Naive thymus-derived CD4-positive, alpha-beta T cell (primary cell): ENCODE results near the gene CLK1. TPM values are rescaled to one million over a fixed set of nuclear protein-coding genes. Genes with fewer than 3 reads are reported as not detected.
A peak's percentile ranks its signal among the peaks of the same experiment; 100 is the strongest.
"Not testable (repeated sequence)": the region's sequence is repeated elsewhere in the genome, so short reads cannot be mapped to it uniquely, and the experiment has no call there.

Source experiments
- ATAC-seq: fragments of 150-1000 bp; cut with Tn5 transposase; 2 replicates; pipeline ENCODE4 v1.10.0; 2021; ENCODE audit warnings: mild to moderate bottlenecking, moderate library complexity
- CTCF ChIA-PET: fragments of 350-600 bp; sonication (Branson Sonifier 250); formaldehyde crosslinking; loops from one replicate; lab custom pipeline; 2021; ENCODE audit warnings: antibody characterized with exemption; lab: Charles Lee
- POLR2A ChIA-PET: fragments of 350-600 bp; sonication (Branson Sonifier 250); formaldehyde crosslinking; loops from one replicate; lab custom pipeline; 2021; ENCODE audit warnings: antibody characterized with exemption, inconsistent platforms; lab: Charles Lee
- DNase-seq, 9 donors: peaks; one replicate each; pipeline versions ENCODE4 v3.0.0 to v3.0.0-alpha.2; 2020 to 2022; ENCODE audit warnings: mixed read lengths in 1 of 9
- H3K27ac ChIP-seq: one replicate; pipeline ENCODE4 v1.7.0; 2013; ENCODE audit warnings: mild to moderate bottlenecking, low read depth, low read length, moderate library complexity
- H3K27me3 ChIP-seq, 2 donors: one replicate each; pipeline ENCODE4 v1.7.0; 2013; ENCODE audit warnings: low read length in 2 of 2, mild to moderate bottlenecking in 2 of 2, moderate library complexity in 2 of 2; ENCODE audit not compliant: control insufficient read depth in 2 of 2, insufficient read depth in 2 of 2
- H3K36me3 ChIP-seq, 3 experiments: 1 replicate in 2 of 3; 2 replicates in 1 of 3; pipeline ENCODE4 v1.7.0; 2013; ENCODE audit warnings: low read length in 3 of 3, mild to moderate bottlenecking in 3 of 3, moderate library complexity in 1 of 3; ENCODE audit not compliant: insufficient read depth in 3 of 3, control insufficient read depth in 2 of 3
- H3K4me1 ChIP-seq, 2 donors: one replicate each; pipeline ENCODE4 v1.7.0; 2013; ENCODE audit warnings: low read length in 2 of 2, mild to moderate bottlenecking in 2 of 2, moderate library complexity in 1 of 2; ENCODE audit not compliant: control insufficient read depth in 2 of 2, insufficient read depth in 2 of 2
- H3K4me3 ChIP-seq: 2 replicates; pipeline ENCODE4 v1.7.0; 2013; ENCODE audit warnings: mild to moderate bottlenecking, low read length
- H3K9me3 ChIP-seq, 3 experiments: 1 replicate in 2 of 3; 2 replicates in 1 of 3; pipeline ENCODE4 v1.7.0; 2013; ENCODE audit warnings: low read length in 3 of 3; ENCODE audit not compliant: control insufficient read depth in 2 of 3
- H3K27ac Mint-ChIP-seq, 9 donors: one replicate each; pipeline ENCODE4 v1.8.0; 2020 to 2022; ENCODE audit warnings: mixed read lengths in 9 of 9, mild to moderate bottlenecking in 8 of 9, moderate library complexity in 5 of 9, inconsistent platforms in 2 of 9
- H3K27me3 Mint-ChIP-seq, 5 donors: one replicate each; pipeline ENCODE4 v1.8.0; 2021 to 2022; ENCODE audit warnings: mixed read lengths in 5 of 5, mild to moderate bottlenecking in 1 of 5
- H3K36me3 Mint-ChIP-seq, 5 donors: one replicate each; pipeline ENCODE4 v1.8.0; 2020 to 2022; ENCODE audit warnings: mixed read lengths in 5 of 5, mild to moderate bottlenecking in 3 of 5, inconsistent platforms in 1 of 5
- H3K4me1 Mint-ChIP-seq, 7 donors: one replicate each; pipeline ENCODE4 v1.8.0; 2020 to 2022; ENCODE audit warnings: mixed read lengths in 7 of 7, mild to moderate bottlenecking in 3 of 7, inconsistent platforms in 1 of 7
- H3K4me3 Mint-ChIP-seq, 10 donors: one replicate each; pipeline ENCODE4 v1.8.0; 2020 to 2022; ENCODE audit warnings: mild to moderate bottlenecking in 10 of 10, mixed read lengths in 10 of 10, moderate library complexity in 6 of 10, inconsistent platforms in 2 of 10
- H3K9me3 Mint-ChIP-seq, 11 donors: one replicate each; pipeline ENCODE4 v1.8.0; 2020 to 2022; ENCODE audit warnings: mixed read lengths in 11 of 11, mild to moderate bottlenecking in 4 of 11, inconsistent platforms in 1 of 11, moderate library complexity in 1 of 11
- intact Hi-C, 2 donors: fragments of 100-400 bp; cut with micrococcal nuclease; formaldehyde crosslinking; loops; one replicate each; pipeline ENCODE4 v1.15.1; 2023
- polyA plus RNA-seq, 2 donors: library from polyadenylated mRNA; unstranded; fragments of 300-500 nt; fragmentation: Illumina TruSeq; gene quantifications; one replicate each; pipeline ENCODE4 v1.2.3, GENCODE V29; 2021
- total RNA-seq, 6 experiments: library from RNA in 5 of 6; stranded (reverse) in 5 of 6; gene quantifications; 1 replicate in 5 of 6; 2 replicates in 1 of 6; pipeline ENCODE4 v1.2.3 and lab custom pipeline; 2021 to 2026

The CLK1 gene
- total and polyA plus RNA-seq, 7 experiments from 2014 or later, result 24.8 to 974 (median 471) TPM

DNA sequence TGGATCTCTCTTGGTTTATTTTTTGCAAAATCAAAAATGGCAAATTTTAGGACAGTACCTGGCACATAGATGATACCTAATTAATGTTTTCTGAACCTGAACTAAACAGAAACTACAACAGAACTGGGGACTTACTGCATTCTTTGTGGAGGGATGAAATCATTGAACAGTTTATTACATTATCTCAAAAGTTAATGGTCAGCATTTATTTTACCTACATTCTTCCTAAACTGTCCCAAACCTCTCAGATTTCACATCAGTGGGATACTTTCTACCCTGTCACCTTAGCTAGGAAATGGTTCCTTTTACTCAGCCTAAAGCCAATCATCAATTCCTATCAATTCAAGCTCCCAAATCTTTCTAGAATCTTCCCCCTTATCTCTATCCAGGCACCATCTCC, 35.0 kb upstream of the CLK1 start:
- Mint-ChIP-seq H3K27ac (peak overlapping the region in 1 of 9 donors; percentile 28), H3K9me3 (peaks cover 0 to 2% (median 0%) of the 10 kb centered on the region in 11 donors), H3K4me1 (peaks cover 0 to 24% (median 6%) of the 10 kb centered on the region in 7 donors), H3K36me3 (peaks cover 21 to 39% (median 26%) of the 10 kb centered on the region in 5 donors), H3K27me3 (no peaks in the 10 kb centered on the region), H3K4me3 (no peak overlapping the region)
- Histone ChIP-seq H3K27ac (no peak overlapping the region), H3K4me3 (no peak overlapping the region), H3K9me3 (no peaks in the 10 kb centered on the region), H3K27me3 (no peaks in the 10 kb centered on the region), H3K36me3 (peaks cover 10 to 75% (median 40%) of the 10 kb centered on the region in 3 experiments), H3K4me1 (no peaks in the 10 kb centered on the region)
- ChIA-PET CTCF (interaction anchor here (1.3 kb wide), 1 partner anchor 333 kb away, joined by 4 read pairs; no protein-coding TSS in a partner anchor), POLR2A (interaction anchor here (0.5 to 1.7 kb wide), 2 partner anchors 10 to 36 kb away, joined by 4 to 8 read pairs; partner anchors contain the start of genes NIF3L1 and PPIL3)
- DNase-seq (no peak), ATAC-seq (no peak)
- intact Hi-C loops, result no loop called here

DNA sequence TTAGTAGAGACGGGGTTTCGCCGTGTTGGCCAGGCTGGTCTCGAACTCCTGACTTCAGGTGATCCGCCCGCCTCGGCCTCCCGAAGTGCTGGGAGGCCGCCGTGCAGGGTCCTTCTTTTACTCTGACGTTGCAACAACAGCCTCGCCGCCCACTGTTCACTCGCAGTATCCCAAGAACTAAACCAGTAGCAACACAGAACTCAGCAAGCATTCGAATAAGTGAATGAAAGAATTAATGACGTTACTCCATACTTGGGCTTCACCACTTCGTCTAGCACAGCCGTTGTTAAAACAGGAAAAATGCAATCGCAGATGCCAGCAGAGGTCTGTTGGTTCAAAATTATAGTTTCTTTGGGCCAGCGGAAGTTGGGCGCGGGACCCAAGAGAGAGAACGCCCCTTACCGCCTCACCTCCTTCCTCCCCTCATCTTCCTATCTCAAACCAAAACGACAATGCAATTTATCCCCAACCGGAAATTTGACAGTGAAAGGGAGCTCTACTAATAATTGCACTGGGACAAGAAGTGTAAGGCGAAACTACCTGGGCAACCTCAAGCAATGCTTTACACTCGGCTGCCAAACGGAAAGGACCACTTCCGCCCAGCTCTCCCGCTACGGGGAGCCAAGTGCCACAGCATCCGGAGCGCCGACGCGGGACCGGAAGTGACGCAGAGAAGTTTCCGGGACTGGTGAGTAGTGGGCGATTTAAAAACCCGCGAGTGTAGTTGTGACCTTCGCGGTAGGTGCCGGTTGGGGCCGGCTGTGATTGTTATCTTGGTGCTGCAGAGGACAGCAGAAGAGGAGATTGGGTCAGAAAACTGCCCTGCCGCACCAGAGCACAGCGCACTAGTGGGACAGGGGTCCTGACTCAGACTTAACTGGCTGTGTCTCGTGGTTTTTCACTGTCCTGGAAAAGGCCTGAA, 24.5 kb upstream of the CLK1 start, which contains the start of the genes NIF3L1 and PPIL3:
NIF3L1 (plus strand) TSS at position 668 of the 922 bp plus-strand sequence. CDS start 2,573 bp downstream, outside the sequence.
PPIL3 (minus strand) TSS at position 374 of the 922 bp plus-strand sequence. CDS start 1,462 bp downstream, outside the sequence.
- Mint-ChIP-seq H3K4me1 (peaks cover 35 to 75% (median 60%) of the 10 kb centered on the region in 7 donors), H3K36me3 (peaks cover 0 to 25% (median 5%) of the 10 kb centered on the region in 5 donors), H3K9me3 (peaks cover 0 to 7% (median 0%) of the 10 kb centered on the region in 11 donors), H3K4me3 (peak within 1 kb of the TSS; percentile 88 to 100 (median 96)), H3K27ac (peak within 1 kb of the TSS; percentile 97 to 100 (median 100)), H3K27me3 (no peaks in the 10 kb centered on the region)
- peak; percentile 88 to 97 (median 95) for DNase-seq
- Histone ChIP-seq H3K4me1 (peaks cover 23 to 26% of the 10 kb centered on the region in 2 donors), H3K27ac (peak within 1 kb of the TSS; percentile 86), H3K9me3 (no peaks in the 10 kb centered on the region), H3K27me3 (no peaks in the 10 kb centered on the region), H3K36me3 (peaks cover 0 to 11% (median under 1%) of the 10 kb centered on the region in 3 experiments), H3K4me3 (peak within 1 kb of the TSS; percentile 83)
- intact Hi-C loops, result loop anchor here (1.0 to 5.0 kb wide), 16 partner anchors 12 to 1746 kb away; partner anchors contain the start of genes BZW1 (in 2 of the 2), CFLAR (in 2 of the 2), CLK1 (in 2 of the 2) and HYCC2 (in 2 of the 2)
- ChIA-PET POLR2A (interaction anchor here (0.6 to 5.8 kb wide), 33 partner anchors 10 to 917 kb away, joined by 3 to 156 read pairs (median 4); partner anchors contain the start of genes BZW1, CASP8, CDK15 and CFLAR), CTCF (interaction anchor here (0.7 to 1.1 kb wide), 3 partner anchors 30 to 228 kb away, joined by 3 to 4 read pairs (median 3); no protein-coding TSS in a partner anchor)
- ATAC-seq, result peak; percentile 89

DNA sequence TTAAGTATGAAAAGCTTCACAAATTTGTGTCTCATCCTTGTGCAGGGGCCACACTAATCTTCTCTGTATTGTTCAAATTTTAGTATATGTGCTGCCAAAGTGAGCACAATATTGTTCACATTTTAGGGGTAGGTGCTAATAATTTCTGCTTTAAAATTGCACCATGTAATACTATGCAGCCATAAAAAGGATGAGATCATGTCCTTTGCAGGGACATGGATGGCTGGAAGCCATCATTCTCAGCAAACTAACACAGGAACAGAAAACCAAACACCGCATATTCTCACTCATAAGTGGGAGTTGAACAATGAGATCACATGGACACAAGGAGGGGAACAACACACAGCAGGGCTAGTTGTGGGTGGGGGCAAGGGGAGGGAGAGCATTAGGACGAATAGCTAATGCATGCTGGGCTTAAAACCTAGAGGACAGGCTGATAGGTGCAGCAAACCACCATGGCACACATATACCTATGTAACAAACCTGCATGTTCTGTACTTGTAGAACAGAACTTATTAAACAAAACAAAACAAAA, 17.3 kb upstream of the CLK1 start:
- H3K27me3 Mint-ChIP-seq, intact Hi-C loops, H3K4me3 Mint-ChIP-seq, H3K9me3 Mint-ChIP-seq, H3K27ac ChIP-seq, H3K9me3 ChIP-seq, DNase-seq, ATAC-seq, H3K27me3 ChIP-seq, H3K4me3 ChIP-seq, H3K4me1 ChIP-seq: not testable (repeated sequence)
- Mint-ChIP-seq H3K27ac (peak overlapping the region in 1 of 9 donors; percentile 19), H3K36me3 (peaks cover 0 to 43% (median 25%) of the 10 kb centered on the region in 5 donors), H3K4me1 (peaks cover 0 to 34% (median 14%) of the 10 kb centered on the region in 7 donors)
- H3K36me3 ChIP-seq, result peaks cover 9 to 61% (median 13%) of the 10 kb centered on the region in 3 experiments
- POLR2A ChIA-PET, result interaction anchor here (3.1 kb wide), 1 partner anchor 17 kb away, joined by 14 read pairs; the partner anchor contains the start of gene CLK1
- CTCF ChIA-PET, result interaction anchor here (0.6 kb wide), 1 partner anchor 44 kb away, joined by 5 read pairs; no protein-coding TSS in a partner anchor

DNA sequence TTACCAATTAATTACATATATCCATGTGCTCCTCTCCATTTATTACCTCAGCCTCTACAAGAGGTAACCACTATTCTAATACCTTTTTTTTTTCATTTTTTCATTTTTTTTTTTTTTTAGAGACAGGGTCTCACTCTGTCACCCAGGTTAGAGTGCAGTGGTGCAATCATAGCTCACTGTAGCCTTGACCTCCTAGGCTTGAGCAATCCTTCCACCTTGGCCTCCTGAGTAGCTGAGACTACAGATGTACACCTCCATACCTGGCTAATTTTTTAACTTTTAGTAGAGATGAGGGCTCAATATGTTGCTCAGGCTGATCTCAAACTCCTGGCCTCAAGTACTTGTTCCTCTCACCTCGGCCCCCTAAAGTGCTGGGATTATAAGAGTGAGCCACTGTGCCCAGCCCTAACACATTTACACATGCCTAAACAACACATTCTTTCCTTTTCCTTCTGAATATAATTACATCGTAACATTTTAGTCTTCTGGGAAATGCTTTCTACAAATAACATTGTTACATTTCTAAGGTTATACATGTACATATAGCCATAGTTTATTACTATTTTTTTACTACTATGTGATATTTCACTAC, 13.9 kb upstream of the CLK1 start:
- DNase-seq (no peak), ATAC-seq (no peak)
- Histone ChIP-seq H3K27ac (no peak overlapping the region), H3K4me3 (no peak overlapping the region), H3K9me3 (no peaks in the 10 kb centered on the region), H3K36me3 (peaks cover 9 to 73% (median 13%) of the 10 kb centered on the region in 3 experiments), H3K27me3 (no peaks in the 10 kb centered on the region), H3K4me1 (no peaks in the 10 kb centered on the region)
- H3K27me3 Mint-ChIP-seq, result no peaks in the 10 kb centered on the region
- CTCF ChIA-PET, result interaction anchor here (0.6 kb wide), 1 partner anchor 280 kb away, joined by 4 read pairs; no protein-coding TSS in a partner anchor
- peaks cover 0 to 51% (median 32%) of the 10 kb centered on the region in 5 donors for H3K36me3 Mint-ChIP-seq
- no peaks in the 10 kb centered on the region for H3K9me3 Mint-ChIP-seq
- intact Hi-C loops, result no loop called here
- H3K27ac Mint-ChIP-seq, result no peak overlapping the region
- no peak overlapping the region for H3K4me3 Mint-ChIP-seq
- POLR2A ChIA-PET, result interaction anchor here (0.6 to 1.2 kb wide), 3 partner anchors 9 to 332 kb away, joined by 4 to 16 read pairs (median 4); partner anchors contain the start of gene CLK1
- H3K4me1 Mint-ChIP-seq, result peaks cover 0 to 17% (median 6%) of the 10 kb centered on the region in 7 donors

DNA sequence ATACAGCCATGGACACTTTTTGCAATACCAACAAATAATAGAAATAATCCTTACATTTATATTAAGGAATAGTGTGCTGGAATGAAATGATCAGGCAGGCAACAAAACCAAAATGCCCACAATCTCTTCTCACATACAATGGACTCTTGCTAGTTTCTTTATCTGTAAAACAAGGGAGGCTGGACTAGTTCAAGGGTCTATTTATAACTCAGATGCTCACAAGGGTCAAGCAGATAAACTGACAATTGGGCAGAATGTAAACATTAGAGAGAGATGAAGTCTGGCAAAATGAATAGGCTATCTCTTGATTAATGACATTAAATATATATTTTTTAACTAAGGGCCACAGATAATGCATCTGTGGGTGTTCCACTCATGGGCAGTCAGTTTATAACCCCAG, 13.0 kb upstream of the CLK1 start:
- H3K4me1 ChIP-seq, result no peaks in the 10 kb centered on the region
- intact Hi-C loops, result no loop called here
- no peaks in the 10 kb centered on the region for H3K27me3 Mint-ChIP-seq
- H3K4me1 Mint-ChIP-seq, result peaks cover 0 to 13% (median 6%) of the 10 kb centered on the region in 7 donors
- H3K36me3 ChIP-seq, result peaks cover 9 to 74% (median 13%) of the 10 kb centered on the region in 3 experiments
- no peak overlapping the region for H3K4me3 ChIP-seq
- POLR2A ChIA-PET, result interaction anchor here (0.6 to 1.2 kb wide), 3 partner anchors 10 to 333 kb away, joined by 4 to 16 read pairs (median 4); partner anchors contain the start of gene CLK1
- no peaks in the 10 kb centered on the region for H3K9me3 ChIP-seq
- no peak overlapping the region for H3K4me3 Mint-ChIP-seq
- CTCF ChIA-PET, result interaction anchor here (0.6 kb wide), 1 partner anchor 281 kb away, joined by 4 read pairs; no protein-coding TSS in a partner anchor
- H3K36me3 Mint-ChIP-seq, result peaks cover 0 to 47% (median 29%) of the 10 kb centered on the region in 5 donors
- DNase-seq (no peak), ATAC-seq (no peak)
- H3K27ac Mint-ChIP-seq, result no peak overlapping the region
- no peak overlapping the region for H3K27ac ChIP-seq
- no peaks in the 10 kb centered on the region for H3K27me3 ChIP-seq
- H3K9me3 Mint-ChIP-seq, result no peaks in the 10 kb centered on the region
